SIG-M5 (cell line): Measurements from ENCODE around the gene TRIOBP.

ENCODE experiments used
- DNase-seq: peaks from one replicate; lab custom pipeline; 2025; lab: John Stamatoyannopoulos, UW

The TRIOBP gene

DNA sequence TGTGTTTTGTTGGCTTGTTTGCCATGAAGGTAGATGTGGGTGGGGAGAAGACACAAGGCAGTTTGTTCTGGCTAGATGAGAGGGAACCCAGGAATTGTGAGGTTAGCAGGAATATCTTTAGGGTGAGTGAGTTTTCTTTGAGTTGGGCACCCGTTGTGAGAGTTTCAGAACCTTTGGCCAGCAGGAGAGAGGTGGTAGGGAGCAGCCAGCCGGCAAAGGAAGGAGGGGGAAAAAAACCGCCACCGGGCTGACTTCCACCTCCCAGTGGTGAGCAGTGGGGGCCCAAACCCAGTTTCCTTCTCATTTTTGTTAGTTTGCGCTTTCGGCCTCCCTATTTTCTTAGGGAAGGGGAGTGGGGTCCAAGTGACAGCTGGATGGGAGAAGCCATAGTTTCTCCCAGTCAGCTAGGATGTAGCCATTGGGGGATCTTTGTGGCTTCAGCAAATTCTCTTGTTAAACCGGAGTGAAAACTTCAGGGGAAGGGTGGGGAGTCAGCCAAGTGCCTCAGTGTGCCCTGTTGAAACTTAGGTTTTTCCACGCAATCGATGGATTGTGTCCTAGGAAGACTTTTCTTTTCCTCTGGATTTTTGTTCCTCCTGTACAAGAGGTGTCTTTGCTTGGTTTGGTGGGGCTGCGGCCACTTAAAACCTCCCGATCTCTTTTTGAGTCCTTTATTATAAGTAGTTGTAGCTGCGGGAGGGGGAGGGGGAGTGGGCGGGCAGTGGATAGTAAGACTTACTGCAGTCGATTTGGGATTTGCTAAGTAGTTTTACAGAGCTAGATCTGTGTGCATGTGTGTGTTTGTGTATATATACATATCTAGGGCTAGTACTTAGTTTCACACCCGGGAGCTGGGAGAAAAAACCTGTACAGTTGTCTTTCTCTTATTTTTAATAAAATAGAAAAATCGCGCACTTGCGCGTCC, 109.8 kb downstream of the TRIOBP start:
- DNase-seq: no peak

DNA sequence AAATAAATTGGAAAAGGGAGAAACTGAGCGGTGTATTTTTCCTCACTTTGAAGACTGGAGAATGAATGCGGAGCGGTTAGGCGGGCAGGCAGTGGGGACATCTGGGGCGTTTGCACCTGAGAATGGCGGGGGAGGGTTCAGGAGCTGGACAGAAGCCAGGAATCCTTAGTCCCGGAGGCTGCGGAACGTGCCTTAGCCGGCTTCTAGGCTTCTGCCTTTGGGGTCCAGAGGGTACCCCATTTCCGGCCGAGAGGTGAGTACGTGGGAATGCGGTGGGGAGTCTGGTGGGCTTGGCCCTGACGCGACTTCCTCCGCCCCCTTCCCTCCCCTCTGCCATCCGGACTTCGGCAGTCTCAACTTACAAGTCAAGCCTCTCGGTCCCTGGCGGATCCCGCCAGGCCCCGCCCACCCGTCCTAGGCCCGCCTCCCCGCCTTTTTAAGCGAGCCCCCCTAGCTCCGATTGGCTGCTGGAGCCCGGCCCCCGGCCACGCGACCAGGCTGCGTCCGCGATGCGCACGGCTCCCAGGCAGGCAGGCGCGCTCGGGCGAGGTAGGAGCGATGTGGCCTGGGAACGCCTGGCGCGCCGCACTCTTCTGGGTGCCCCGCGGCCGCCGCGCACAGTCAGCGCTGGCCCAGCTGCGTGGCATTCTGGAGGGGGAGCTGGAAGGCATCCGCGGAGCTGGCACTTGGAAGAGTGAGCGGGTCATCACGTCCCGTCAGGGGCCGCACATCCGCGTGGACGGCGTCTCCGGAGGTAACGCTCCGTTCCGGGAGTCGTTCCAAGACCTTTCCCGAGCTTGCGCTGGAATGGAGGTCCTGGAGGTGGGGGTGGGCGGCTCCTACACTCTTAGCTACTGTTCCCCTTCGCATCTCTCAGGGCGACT, 110.8 kb downstream of the TRIOBP start, which contains the start of gene GCAT:
TSS of gene GCAT (plus strand) at position 525 of the 884 bp plus-strand sequence. CDS start at position 559, 34 bp downstream.
- DNase-seq: peak; percentile 59

DNA sequence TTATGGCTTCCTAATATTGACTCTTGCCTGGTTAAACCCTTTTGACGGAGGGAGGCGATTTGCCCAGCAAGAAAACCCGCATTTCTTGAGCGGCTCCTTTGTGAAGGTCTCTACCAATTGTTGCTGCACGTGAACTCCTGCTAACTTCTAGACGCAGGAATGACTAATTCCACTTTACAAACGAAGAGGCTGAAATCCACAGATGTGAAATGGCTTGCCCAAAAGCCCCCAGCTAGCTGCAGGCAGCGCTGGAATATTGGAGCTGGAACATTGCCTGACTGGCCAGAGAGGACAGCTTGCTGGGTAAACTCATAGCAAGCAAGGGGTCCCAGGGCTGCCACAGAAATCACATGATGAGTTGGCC, 111.4 kb downstream of the TRIOBP start:
- DNase-seq: no peak

DNA sequence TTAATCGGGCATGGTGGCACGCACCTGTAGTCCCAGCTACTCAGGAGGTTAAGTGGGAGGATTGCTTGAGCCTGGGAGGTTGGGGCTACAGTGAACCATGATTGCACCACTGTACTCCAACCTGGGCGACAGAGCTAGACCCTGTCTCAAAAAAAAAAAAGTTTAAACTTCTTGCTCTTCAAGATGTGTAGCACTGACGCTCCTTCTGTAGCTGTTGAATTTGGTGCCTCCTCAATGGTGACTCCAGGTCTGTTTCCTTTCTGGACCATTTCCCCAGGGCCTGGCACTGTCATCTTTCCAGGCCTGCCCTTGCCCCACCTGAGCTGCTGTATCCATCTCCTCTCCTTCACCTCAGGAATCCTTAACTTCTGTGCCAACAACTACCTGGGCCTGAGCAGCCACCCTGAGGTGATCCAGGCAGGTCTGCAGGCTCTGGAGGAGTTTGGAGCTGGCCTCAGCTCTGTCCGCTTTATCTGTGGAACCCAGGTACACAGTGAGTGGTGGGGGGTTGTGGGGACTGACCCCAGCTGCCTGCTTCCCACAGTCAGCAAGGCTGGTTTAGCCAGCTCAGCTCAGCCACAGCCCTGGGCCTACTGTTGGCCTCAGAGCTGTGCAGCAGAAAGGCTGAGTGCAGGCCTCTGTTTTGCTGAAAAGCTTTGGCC, 113.0 kb downstream of the TRIOBP start:
- no peak for DNase-seq

DNA sequence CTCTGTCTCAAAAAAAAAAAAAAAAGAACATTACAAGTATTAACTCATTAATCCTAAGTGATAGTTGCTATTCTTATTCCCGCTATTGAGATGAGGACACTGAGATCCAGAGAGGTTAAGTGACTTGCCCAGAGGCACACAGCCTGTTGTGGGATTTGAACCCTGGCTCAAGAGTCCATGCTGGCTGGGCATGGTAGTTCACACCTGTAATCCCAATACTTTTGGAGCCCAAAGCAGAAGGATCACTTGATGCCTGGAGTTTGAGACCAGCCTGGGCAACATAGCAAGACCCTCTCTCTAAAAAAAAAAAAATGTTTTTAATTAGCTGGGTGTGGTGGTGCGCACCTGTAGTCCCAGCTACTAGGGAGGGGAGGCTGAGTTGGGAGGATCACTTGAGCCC, 115.0 kb downstream of the TRIOBP start:
- no peak for DNase-seq

DNA sequence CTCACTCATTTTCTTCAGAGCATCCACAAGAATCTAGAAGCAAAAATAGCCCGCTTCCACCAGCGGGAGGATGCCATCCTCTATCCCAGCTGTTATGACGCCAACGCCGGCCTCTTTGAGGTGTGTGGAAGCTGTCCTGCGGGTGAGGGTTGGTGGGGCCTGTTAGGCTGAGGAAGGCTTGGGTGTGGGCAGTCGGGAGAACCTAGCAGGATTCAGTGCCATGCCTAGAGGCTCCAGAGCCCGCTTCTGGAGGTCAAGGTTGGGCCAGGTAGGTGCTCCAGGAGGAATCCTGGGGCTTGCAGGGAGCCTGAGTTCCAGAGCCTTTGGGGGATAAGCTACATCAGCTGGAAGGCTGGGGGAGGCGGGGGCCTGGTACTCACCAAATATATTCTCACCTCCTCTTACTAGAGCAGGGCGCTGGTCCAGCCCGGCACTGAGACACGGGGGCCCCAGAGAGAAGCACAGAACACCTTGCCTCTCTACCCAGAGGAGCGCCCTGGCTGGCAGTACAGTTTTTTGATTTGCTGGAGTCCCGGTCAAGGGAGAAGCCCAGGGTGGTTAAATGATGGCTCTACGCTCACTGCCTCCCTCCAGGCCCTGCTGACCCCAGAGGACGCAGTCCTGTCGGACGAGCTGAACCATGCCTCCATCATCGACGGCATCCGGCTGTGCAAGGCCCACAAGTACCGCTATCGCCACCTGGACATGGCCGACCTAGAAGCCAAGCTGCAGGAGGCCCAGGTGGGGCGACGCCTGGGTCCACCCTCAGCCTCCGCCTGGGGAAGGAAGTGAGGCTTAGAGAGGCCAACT, 116.2 kb downstream of the TRIOBP start:
- no peak for DNase-seq

GRCh38 chr22:37815593-37815992, 118.7 kb downstream of the TRIOBP start:
- DNase-seq: no peak

DNA sequence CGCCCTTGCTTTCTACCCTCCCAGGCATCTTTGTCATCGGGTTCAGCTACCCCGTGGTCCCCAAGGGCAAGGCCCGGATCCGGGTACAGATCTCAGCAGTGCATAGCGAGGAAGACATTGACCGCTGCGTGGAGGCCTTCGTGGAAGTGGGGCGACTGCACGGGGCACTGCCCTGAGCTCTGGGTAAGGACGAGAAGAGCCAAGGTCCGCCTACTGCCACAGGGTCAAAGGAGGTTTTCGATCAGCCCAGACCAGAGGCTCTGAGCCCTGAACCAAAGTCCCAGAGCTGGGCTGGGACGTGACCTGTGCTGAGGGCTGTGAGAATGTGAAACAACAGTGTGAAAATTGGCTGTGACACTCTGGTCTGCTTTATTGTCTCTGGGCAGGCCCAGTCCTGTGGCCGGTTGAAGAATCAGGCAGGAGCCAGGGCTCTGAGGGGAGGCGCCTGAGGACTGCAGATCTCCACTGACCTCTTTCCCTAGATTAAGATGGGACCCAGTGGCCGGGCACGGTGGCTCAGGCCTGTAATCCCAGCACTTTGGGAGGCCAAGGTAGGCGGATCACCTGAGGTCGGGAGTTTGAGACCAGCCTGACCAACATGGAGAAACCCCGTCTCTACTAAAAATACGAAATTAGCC, 119.8 kb downstream of the TRIOBP start:
- no peak for DNase-seq

GRCh38 chr22:37817705-37818408, 121.0 kb downstream of the TRIOBP start:
- DNase-seq: no peak

GRCh38 chr22:37818409-37819104, 121.7 kb downstream of the TRIOBP start:
- DNase-seq: no peak

- DNase-seq: no peak
These were observed 122.2 kb downstream of the TRIOBP start for GRCh38 chr22:37819105-37819433.

DNA sequence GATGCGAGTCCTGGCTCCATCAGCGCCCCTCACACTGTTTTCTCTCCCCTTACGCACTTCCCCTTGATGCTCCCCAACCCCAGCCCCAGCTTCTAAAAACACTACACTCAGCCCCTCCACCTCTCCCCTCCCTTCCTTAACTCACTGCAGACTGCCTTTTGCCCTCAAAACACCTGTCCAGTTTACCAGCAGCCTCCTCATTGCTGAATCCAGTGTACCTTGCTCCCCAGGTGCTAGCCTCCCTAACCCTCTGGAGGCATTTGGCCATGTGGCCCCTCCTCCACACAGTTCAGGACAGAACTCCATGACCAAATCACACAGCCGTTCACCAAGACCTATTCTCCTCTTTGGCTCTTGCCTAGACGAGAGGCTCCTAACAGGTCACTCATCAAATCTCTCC, 123.5 kb downstream of the TRIOBP start:
- no peak for DNase-seq

DNA sequence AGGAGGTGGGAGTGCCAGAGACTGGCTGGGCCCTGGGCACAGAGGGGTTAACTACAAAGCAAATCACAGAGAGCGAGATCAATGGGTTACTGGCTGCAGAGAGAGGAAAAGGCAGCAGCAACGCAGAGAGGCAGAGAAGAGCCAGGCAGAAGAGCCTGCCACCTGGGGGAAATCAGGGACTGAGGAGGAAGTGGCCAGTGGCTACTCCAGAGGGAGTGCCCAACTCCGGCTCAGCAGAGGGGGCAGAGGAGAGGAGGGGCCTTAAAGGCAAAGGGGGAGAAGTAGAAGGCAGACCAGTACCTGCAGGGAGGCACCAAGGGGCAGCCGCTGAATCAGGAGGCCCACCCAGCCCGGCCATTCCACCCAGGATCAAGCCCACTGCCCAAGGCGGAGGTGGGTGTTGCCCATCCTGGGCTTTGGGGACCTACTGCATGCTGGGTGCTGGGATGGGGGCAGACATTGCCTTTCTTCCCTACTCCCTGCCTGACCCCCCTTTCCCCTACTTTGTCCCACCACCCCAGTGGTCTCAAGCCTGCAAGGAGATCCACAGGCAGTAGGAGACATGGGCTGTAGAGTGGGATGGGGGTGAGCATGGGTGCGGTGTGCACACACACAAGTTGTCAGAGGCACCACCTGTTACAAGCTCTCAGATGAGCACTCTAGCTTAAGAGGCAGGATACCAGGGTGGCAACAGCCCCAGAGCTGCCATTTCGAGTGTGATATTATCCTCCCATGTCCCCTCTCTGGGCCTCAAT, 125.4 kb downstream of the TRIOBP start:
- DNase-seq: no peak

DNA sequence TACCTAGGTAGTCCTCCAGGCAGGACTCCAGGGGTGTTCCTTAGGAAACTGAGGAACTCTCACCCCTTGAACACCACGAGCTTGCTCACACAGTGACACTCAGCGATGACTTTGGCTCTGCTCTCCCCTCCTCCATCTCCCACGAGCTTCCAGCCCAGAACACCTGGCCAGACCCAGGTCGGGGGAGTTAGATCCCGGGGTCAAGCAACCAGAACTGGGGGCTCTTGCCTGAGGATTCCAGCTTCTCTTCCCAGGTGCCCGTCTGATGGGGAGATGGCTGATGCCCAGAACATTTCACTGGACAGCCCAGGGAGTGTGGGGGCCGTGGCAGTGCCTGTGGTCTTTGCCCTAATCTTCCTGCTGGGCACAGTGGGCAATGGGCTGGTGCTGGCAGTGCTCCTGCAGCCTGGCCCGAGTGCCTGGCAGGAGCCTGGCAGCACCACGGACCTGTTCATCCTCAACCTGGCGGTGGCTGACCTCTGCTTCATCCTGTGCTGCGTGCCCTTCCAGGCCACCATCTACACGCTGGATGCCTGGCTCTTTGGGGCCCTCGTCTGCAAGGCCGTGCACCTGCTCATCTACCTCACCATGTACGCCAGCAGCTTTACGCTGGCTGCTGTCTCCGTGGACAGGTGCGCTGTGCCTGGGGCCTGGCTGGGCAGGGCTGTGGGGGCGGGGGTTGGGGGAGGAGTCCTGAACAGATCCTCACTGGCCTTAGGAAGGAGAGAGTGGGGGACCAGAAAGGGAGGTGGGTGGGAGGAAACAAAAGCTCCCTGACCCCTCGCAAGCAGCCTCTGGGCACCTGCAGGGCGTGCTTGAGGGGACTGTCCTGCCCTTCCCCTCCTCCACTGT, 126.5 kb downstream of the TRIOBP start, which contains the start of gene GALR3:
TSS of gene GALR3 (plus strand) at position 249 of the 852 bp plus-strand sequence. CDS start at position 274, 25 bp downstream.
- DNase-seq: no peak

DNA sequence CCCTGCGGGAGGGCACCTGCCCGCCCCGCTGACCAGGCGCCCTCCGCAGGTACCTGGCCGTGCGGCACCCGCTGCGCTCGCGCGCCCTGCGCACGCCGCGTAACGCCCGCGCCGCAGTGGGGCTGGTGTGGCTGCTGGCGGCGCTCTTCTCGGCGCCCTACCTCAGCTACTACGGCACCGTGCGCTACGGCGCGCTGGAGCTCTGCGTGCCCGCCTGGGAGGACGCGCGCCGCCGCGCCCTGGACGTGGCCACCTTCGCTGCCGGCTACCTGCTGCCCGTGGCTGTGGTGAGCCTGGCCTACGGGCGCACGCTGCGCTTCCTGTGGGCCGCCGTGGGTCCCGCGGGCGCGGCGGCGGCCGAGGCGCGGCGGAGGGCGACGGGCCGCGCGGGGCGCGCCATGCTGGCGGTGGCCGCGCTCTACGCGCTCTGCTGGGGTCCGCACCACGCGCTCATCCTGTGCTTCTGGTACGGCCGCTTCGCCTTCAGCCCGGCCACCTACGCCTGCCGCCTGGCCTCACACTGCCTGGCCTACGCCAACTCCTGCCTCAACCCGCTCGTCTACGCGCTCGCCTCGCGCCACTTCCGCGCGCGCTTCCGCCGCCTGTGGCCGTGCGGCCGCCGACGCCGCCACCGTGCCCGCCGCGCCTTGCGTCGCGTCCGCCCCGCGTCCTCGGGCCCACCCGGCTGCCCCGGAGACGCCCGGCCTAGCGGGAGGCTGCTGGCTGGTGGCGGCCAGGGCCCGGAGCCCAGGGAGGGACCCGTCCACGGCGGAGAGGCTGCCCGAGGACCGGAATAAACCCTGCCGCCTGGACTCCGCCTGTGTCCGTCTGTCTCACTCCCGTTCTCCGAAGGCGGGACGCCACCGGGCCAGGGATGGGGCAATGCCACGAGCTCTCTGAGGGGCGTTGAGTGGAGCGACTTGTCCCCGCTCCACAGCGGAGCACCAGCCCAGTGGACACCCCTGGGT, 128.1 kb downstream of the TRIOBP start:
- DNase-seq: no peak
